Measurements from ENCODE around the gene EMC1.
"Not testable (repeated sequence)": the region's sequence is repeated elsewhere in the genome, so short reads cannot be mapped to it uniquely, and the experiment has no call there.

The EMC1 gene

GRCh38 chr1:19260211-19261138 is 9.2 kb upstream of the EMC1 start:
- DNase-seq (ENCODE audit: low read depth in 2 of 2) = peak; percentile 30 to 38

GRCh38 chr1:19258353-19258752 is 7.0 kb upstream of the EMC1 start:
- no peak for DNase-seq (ENCODE audit: low read depth in 2 of 2)

GRCh38 chr1:19257178-19257914 is 6.0 kb upstream of the EMC1 start:
- DNase-seq (ENCODE audit: low read depth in 2 of 2) = no peak

- DNase-seq (ENCODE audit: low read depth in 2 of 2) = not testable (repeated sequence)
These were observed 5.0 kb upstream of the EMC1 start for GRCh38 chr1:19256301-19256700.

GRCh38 chr1:19255288-19255687 is 4.0 kb upstream of the EMC1 start:
- DNase-seq (ENCODE audit: low read depth in 2 of 2) = no peak

- no peak for DNase-seq (ENCODE audit: low read depth in 2 of 2)
These were observed 3.1 kb upstream of the EMC1 start for GRCh38 chr1:19254416-19254815.

- DNase-seq (ENCODE audit: low read depth in 2 of 2) = no peak
These were observed 557 bp downstream of the EMC1 start for GRCh38 chr1:19250629-19251304.

GRCh38 chr1:19240673-19241538 is 10.4 kb downstream of the EMC1 start:
- peak; percentile 9 to 20 for DNase-seq (ENCODE audit: low read depth in 2 of 2)

GRCh38 chr1:19239876-19240275 is 11.4 kb downstream of the EMC1 start:
- DNase-seq (ENCODE audit: low read depth in 2 of 2) = no peak

- no peak for DNase-seq (ENCODE audit: low read depth in 2 of 2)
These were observed 17.1 kb downstream of the EMC1 start for GRCh38 chr1:19234224-19234623.

GRCh38 chr1:19232524-19232846 is 18.8 kb downstream of the EMC1 start:
- no peak for DNase-seq (ENCODE audit: low read depth in 2 of 2)

- DNase-seq (ENCODE audit: low read depth in 2 of 2) = not testable (repeated sequence)
These were observed 19.4 kb downstream of the EMC1 start for GRCh38 chr1:19231736-19232523.

GRCh38 chr1:19229828-19230325 is 21.4 kb downstream of the EMC1 start:
- DNase-seq (ENCODE audit: low read depth in 2 of 2) = no peak

GRCh38 chr1:19229229-19229628 is 22.1 kb downstream of the EMC1 start:
- DNase-seq (ENCODE audit: low read depth in 2 of 2) = no peak

- no peak for DNase-seq (ENCODE audit: low read depth in 2 of 2)
These were observed 28.1 kb downstream of the EMC1 start for GRCh38 chr1:19222979-19223824.

- no peak for DNase-seq (ENCODE audit: low read depth in 2 of 2)
These were observed 28.8 kb downstream of the EMC1 start for GRCh38 chr1:19222573-19222972.

GRCh38 chr1:19220991-19221390 is 30.3 kb downstream of the EMC1 start:
- DNase-seq (ENCODE audit: low read depth in 2 of 2) = no peak

- DNase-seq (ENCODE audit: low read depth in 2 of 2) = no peak
These were observed 31.1 kb downstream of the EMC1 start for GRCh38 chr1:19220080-19220846.

- no peak for DNase-seq (ENCODE audit: low read depth in 2 of 2)
These were observed 31.9 kb downstream of the EMC1 start for GRCh38 chr1:19219451-19219850.
